GM19328 (cell line): ENCODE results near the gene RDH11.
"Not testable (repeated sequence)": the region's sequence is repeated elsewhere in the genome, so short reads cannot be mapped to it uniquely, and the experiment has no call there.

Source experiments
- ATAC-seq: cut with Tn5 transposase; IDR thresholded peaks from one replicate; pipeline ENCODE4 v1.9.1; 2021; ENCODE audit warnings: mild to moderate bottlenecking, moderate library complexity; ENCODE audit not compliant: unreplicated experiment

RDH11 gene, protein sequence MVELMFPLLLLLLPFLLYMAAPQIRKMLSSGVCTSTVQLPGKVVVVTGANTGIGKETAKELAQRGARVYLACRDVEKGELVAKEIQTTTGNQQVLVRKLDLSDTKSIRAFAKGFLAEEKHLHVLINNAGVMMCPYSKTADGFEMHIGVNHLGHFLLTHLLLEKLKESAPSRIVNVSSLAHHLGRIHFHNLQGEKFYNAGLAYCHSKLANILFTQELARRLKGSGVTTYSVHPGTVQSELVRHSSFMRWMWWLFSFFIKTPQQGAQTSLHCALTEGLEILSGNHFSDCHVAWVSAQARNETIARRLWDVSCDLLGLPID

DNA sequence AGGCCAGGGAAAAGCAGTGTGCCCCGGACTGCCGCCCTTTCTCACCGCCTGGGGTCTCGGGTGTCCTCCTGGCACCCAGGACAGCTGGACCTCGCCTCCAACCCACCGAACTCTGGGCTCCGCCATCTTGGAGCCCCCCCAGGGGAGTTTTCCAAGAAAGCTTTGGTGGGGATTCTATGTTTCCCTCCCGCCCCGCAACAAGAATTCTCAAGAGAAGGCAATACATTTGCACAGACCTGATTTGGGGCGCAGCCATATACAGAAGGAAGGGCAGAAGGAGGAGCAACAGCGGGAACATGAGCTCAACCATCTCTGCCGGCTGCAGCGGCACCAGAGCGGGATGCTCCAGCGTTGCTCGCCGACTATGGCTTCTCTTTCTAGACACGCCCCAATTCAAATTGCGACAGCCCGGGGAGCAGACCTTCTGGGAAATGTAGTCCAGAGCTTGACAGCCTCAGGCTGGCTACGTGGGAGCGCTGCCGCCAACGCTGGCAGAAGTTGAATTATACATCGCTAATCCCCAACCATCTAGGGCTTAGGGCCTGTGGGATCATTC is at the start of gene RDH11:
RDH11 (minus strand) TSS at position 371 of the 556 bp plus-strand sequence; CDS start at position 310, 61 bp downstream.
- peak; percentile 85 for ATAC-seq

DNA sequence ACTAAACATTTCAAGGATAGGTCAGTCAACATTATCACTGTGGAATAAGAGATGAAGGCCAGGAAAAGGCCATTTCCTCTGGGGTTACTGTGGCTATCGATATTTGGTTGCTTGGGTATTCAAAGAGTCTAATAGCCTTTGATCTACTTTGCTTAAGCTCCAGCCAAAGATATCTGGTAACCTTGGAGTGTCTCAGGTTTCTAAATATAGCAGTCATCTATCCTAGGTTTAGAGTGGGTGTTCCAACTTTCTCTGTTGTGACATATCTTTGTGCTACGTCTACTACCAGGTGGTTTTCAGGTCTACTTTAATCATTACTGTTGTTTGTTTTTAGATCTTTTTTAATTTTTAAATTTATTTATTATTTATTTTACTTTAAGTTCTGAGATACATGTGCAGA is 48.5 kb upstream of the RDH11 start:
- ATAC-seq, result no peak

DNA sequence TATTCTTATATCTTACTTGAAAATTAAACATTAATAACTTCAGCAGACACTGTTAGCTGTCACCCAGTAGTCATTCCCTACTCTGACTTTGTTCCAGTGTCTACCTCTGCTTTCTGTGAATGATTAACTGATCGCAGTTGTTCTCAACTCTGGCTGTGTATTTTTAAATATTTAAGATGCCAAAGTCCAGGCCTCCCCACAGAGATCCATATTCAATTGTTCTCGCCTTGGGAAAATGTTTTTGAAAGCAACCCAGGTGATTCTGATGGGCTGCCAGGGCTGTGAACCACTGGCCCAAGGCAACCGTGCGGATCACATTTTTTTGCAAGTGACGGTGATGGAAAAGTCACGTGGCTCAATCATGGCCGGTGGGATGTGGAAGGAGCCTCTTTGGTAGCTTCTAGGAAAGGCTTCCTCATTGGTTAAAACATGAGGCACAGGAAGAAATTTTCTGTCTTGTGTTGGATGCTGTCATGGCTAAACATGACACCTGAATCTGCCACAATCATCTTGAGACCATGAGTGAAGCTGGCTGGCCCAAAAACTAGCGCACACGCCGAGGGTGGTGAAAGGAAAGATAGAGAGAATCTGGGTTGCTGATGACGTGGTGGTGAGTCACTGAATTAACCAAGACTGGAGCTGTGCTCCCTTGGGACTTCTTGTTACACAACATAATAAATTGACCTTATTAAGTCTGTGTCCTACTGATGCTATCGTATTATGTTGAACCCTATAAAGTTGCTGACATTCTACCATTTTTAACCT is 43.4 kb upstream of the RDH11 start:
- no peak for ATAC-seq

DNA sequence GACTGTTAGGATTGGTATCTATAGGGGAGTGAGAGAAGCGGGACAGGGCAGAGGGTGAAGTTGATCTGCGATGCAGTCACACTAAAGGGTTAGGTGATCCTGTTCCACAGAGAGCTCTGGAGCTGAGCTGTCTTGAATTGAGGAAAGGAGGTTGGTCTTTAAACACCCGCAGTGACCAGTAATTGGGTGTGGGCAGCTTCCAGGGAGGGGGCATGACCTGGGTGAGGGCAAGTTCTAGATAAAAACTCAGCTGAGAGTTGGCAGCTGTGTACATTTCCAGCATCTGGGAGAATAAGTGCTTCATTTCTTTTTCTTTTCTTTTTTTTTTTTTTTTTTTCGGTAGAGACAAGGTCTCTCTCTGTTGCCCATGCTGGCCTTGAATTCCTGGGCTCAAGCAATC is 41.2 kb upstream of the RDH11 start:
- no peak for ATAC-seq

DNA sequence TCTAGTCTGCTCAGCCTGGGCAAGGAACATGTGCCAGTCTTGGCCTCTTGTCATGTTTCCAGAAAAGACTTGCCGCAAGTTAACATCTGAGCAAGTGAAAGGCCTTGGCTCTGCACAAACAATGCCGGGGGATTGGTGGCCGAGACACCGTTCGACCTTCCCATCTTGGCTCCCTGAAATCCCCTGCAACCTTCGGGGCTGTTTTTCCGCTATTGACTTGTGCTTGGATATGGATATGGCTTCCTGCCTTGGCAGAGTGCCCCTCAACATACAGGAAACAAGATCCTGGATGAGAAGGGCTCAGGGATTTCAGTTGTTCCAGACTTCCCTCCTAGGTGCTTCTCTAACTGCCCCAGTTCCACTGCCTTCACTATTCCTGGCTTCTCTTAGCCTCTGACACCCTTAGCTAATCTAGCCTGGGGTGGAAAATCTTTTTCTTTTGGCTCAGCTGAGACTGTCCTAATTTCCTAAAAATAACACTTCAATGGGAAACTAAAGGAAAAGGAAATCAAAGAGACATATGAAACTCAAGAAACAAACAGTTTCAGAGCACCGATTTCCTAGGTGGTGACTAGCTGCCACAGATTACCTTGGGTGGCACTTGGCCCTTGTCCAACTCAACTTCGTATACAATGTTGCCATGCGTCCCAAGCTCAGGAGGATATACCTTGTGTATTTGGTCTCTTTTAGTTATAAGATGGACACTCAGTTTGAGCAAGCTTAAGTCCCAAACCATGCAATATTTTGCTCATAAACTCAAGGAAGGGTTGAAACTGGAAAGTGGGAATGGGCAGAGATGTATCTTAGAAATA is 40.0 kb upstream of the RDH11 start:
- ATAC-seq, result no peak

DNA sequence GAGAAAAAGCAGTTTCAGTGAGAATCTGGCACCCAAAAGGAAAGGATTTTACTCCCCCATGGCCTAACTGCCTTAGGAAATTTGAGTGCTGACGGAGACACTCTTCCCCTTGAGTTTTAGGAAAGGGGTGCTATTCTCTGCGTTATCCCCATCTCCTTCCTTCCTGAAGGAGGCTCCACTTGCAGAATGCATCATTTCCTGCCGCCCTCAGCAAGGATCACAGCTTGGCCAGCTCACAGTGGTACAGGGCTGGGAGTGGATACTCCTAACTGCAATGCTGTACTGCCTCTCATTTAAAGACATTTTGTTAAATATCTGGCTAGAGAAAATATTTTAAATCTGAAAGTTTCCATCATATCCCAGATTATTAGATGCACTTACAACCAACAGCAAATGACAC is 39.1 kb upstream of the RDH11 start:
- no peak for ATAC-seq

DNA sequence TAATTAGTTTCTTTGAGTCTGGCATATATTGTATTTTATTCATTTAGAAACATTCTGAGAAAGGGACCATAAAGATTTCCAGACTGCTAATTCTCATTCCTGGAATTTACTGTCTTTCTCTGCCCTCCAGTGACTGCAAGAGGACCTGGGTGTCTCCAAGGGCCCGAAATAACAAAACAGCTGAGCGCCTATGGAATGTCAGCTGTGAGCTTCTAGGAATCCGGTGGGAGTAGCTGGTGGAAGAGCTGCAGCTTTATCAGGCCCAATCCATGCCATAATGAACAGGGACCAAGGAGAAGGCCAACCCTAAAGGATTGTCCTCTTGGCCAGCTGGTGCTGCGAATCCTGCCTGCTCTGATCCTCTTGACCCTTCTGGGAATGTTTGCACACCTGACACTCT is 38.1 kb upstream of the RDH11 start:
- no peak for ATAC-seq

DNA sequence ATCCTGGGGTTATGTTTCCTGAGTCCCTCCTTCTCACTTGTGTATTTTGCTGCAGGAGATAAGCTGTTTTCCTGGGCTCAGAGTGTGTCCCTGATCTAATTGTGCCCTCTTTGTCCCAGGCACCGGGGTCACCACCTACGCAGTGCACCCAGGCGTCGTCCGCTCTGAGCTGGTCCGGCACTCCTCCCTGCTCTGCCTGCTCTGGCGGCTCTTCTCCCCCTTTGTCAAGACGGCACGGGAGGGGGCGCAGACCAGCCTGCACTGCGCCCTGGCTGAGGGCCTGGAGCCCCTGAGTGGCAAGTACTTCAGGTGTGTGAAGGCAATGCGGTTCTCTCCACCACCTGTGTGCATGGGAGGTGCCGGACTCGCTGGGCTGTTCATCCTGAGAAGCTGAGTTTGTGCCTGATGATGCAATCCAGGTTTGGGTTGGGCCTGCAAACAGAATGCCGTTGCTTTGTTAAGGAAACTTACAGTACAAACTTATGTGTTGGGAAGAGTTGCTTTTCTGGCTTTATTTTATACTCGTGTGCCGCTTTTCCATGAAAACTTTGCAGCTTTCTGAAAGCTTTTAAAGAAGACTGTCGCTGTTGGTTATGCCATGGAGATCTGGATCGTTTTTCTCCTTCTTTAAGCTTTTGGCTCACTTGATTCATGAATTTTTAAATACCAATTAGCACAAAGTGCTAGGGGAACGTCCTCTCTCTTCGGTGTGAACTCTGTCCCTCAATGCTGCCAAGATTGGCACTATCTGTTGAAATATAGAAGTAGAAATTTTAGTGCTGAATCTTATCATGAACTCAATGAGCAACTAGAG is 33.7 kb upstream of the RDH11 start:
- ATAC-seq, result no peak

DNA sequence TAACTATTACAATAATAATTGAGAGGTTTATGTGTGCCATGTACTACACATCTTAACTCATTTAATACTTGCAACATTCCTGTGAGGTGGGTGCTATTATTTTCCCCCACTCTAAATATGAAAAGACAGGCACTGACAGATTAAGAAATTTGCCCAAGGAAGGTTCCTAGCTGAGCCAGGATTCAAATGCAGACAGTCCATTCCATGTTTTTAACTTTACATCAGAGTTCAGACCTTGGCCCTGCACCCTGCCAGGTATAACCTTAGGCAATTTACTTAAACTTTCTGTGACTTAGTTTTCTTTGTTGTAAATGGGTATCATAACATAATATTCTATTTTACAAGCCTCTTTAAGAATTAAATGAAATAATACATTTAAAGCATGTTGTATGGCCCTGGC is 32.7 kb upstream of the RDH11 start:
- no peak for ATAC-seq

DNA sequence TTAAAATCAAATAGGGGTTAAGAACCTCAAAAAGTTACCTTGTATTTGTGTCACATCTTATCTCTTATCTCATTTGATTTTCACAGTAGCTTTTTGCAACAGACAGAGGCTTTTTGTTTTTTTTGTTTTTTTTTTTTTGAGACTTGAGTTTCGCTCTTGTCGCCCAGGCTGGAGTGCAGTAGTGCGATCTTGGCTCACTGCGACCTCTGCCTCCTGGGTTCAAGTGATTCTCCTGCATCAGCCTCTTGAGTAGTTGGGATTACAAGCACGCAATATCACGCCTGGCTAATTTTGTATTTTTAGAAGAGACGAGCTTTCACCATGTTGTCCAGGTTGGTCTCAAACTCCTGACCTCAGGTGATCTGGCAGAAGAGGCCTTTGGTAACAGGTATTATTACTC is 31.8 kb upstream of the RDH11 start:
- ATAC-seq, result no peak

DNA sequence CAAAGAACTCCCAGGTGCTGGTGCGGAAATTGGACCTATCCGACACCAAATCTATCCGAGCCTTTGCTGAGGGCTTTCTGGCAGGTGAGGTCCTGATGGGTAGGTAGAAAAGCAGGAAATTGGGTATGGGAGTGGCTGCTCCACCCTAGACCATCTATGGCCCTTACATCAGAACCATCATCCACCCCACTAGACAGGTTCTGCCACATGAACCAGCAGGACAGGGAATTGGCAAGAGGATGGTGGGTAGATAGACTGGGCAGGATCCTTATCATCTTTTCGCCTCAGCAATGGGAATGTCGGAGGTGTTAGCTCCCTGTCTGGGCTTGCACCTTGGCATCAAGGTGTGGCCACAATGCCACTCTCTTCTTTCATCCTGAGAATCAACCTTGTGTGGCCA is 29.6 kb upstream of the RDH11 start:
- no peak for ATAC-seq

DNA sequence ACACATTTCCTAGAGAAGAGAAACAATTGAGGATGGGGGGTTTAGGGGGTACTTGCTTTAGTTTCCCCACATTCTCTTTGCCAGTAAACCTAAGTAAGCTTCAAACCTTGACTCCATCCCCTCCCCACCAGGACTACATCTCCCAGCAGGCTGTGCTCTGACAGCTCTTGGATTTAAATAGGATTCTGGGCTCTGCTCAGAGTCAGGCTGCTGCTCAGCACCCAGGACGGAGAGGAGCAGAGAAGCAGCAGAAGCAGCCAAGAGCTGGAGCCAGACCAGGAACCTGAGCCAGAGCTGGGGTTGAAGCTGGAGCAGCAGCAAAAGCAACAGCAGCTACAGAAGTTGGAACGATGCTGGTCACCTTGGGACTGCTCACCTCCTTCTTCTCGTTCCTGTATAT is 26.7 kb upstream of the RDH11 start:
- no peak for ATAC-seq

DNA sequence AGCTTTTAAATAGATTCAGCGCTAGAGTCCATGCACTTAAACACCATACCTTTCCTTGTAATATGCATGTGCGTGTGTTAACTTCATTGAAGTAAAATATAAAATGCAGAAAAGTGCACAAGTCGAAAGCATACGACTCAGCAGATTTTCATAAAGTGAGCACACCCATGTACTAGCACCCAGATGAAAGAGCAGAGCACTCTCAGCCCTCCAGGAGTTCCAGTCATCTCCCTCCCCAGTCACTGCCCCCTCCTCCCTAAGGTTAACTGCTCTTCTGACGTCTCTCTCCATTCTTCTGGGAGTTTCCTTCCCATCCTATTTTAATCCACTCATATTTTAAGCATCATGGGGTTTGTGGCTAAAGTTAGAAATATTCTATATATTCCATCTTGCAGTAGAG is 26.3 kb upstream of the RDH11 start:
- ATAC-seq, result no peak

DNA sequence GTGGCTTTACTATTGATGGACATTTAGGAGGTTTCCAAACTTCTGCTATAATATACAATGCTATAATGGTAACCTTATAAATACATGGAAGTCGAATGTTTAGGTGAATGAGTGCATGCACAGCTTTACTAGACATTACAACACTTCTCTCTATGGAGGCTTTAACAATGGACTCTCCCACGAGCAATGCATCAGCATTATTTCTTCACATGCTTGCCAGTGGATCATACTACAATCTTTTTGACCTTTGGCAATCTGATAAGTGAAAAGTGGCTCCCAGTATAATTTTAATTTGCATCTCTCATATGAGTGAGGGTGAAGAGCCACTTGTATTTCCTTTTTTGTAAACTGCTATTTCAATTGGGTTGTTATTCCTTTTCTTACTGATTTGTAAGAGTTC is 24.3 kb upstream of the RDH11 start:
- ATAC-seq, result no peak

DNA sequence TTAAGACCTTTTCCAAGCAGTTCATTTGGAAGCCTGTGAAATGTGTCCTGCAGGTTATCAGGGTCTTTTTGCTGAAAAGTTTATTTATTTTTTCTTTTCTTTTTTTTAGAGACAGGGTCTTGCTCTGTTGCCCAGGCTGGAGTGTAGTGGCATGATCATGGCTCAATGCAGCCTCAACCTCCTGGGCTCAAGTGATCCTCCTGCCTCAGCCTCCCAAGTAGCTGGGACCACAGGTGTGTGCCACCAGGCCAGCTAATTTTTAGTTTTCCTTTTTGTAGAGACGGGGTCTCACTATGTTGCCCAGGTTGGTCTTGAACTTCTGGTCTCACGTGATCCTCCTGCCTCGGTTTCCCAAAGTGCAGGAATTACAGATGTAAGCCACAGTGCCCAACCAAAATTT is 23.8 kb upstream of the RDH11 start:
- ATAC-seq, result not testable (repeated sequence)

DNA sequence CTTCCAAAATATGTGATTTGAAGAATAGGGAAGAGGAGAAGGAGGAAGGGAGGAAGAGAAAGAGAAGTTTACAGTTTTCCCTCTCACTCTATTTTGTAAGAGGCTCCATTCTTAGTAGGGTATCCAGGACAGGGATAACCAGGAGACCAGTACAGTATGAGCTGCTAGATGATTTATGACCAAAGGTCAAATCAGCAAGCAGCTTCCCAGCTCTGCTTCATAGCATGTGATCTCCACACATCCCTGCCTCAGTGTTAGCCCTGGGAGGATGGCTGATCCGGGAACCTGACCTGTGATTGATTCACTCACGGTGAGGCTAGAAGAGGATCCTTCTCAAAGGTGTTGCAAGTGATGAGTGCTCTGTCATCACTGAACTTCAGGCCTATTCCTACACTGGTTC is 22.7 kb upstream of the RDH11 start:
- no peak for ATAC-seq

DNA sequence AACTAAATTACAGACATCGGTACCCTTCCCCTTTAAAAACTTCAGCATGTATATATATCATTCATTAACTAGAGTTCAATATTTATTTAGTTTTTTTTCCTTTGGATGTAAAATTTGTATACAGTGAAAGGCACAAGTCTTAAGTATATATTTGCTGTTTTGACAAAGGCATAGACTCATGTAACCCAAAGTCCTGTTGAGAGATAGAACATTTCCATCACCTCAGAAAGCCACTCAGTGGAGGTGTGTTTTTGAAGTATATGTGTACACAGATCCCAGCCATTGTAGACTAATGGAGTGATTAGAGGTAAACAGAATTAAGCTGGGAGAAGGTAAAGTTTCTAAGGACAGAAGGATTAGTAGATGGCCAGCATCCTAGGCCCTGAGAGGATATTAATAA is 21.5 kb upstream of the RDH11 start:
- no peak for ATAC-seq

DNA sequence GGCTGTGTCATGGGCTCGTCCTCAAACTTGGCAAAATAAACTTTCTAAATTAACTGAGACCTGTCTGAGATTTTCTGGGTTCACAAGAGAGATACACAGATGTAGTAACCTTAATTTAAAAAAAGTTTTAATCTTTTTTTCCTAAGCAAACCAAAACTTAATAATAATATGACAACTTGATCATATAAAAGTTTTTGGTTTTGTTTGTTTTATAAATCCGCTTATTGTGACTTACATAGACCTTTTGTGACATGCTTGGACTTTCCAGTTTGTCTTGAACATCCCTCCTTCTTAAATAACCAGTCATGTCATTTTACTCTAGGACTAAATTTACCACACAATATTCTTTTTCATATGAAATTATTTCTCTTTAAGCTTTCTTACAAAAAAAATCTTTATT is 14.6 kb upstream of the RDH11 start:
- no peak for ATAC-seq

DNA sequence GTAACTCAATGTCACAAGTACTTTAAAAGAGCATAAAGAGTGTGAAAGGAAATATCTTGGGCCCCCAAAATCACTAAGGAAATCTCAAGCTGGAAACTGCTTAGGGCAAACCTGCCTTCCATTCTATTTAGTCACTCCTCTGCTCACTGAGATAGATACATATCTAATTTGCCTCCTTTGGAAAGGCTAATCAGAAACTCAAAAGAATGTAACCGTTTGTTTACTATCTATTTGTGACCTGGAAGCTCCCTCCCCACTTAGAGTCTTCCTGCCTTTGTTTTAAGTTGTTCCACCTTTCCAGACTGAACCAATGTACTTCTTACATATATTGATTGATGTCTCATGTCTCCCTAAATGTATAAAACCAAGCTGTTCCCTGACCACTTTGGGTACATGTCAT is 14.2 kb upstream of the RDH11 start:
- not testable (repeated sequence) for ATAC-seq

DNA sequence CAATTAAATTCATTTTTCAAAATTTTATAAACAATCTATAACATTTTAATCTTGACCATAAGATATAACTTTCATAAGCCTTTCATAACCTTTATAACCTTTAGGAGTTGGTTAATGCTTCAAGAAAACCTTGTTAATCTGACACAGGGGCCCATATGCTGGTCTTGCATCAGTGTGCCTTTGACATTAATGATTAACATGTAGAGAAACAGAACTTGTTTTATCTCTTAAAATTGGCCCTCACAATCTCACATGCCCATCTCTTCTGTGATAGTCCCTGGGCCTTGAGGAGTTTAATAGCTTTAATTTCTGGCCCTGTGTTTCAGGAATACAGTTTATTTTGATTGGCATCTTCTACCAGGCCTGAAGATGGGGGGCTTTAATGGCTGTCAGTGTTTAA is 13.8 kb upstream of the RDH11 start:
- not testable (repeated sequence) for ATAC-seq

DNA sequence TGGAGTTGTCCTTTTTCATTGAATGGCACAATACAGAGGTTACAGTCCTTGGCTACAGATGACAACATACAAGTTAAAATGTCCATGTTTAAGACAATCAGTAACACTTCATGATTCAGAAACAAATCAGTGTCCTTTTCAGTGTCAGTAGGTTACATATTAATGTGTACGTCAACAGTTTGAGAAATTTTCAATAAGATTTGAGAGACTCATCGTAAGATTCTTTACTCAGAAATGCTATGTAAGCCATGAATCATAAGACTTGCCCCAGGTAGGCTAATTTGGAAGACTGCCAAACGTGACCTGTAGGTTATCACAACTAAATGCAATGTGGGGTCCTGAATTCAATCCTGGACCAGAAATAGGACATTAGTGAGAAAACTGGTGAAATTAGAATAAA is 9.6 kb upstream of the RDH11 start:
- ATAC-seq, result no peak
